Cardiac muscle cell (in vitro differentiated cells and primary cell): ENCODE results near the gene CHFR. TPM values are rescaled to one million over a fixed set of nuclear protein-coding genes. Genes with fewer than 3 reads are reported as not detected.
"Not testable (repeated sequence)": the region's sequence is repeated elsewhere in the genome, so short reads cannot be mapped to it uniquely, and the experiment has no call there.

Experiments
- DNase-seq, 2 donors: peaks; one replicate each; pipeline versions ENCODE4 v3.0.0 to v3.0.0-alpha.2; 2010 to 2017; ENCODE audit warnings: low read depth in 1 of 2, low spot score in 1 of 2
- H3K27ac ChIP-seq: fragments of 200-600 bp; sonication (generic); 2 replicates; pipeline ENCODE4 v1.5.1; 2016
- H3K27me3 ChIP-seq: fragments of 200-600 bp; sonication (generic); 2 replicates; pipeline ENCODE4 v1.6.0; 2016; ENCODE audit warnings: control low read depth
- H3K36me3 ChIP-seq: fragments of 200-600 bp; sonication (generic); 2 replicates; pipeline ENCODE4 v1.5.1; 2016; ENCODE audit warnings: control low read depth
- H3K4me1 ChIP-seq: fragments of 200-600 bp; sonication (generic); 2 replicates; pipeline ENCODE4 v1.8.1; 2017; ENCODE audit warnings: low read depth, mild to moderate bottlenecking, mixed run types
- H3K4me3 ChIP-seq: fragments of 200-600 bp; sonication (generic); 2 replicates; pipeline ENCODE4 v1.5.1; 2016; ENCODE audit warnings: mild to moderate bottlenecking
- H3K9me3 ChIP-seq: fragments of 200-600 bp; sonication (generic); 2 replicates; pipeline ENCODE4 v1.5.1; 2017; ENCODE audit warnings: low read depth, mild to moderate bottlenecking, control low read depth
- polyA plus RNA-seq: library from polyadenylated mRNA; unstranded; fragments of >200 nt; fragmentation: Nextera tagmentation; extraction: Ambion mirVana; gene quantifications from 2 replicates; pipeline ENCODE4 v1.2.1, GENCODE V29; 2016
- total RNA-seq: library from RNA; depleted of rRNA; stranded (reverse); fragments of >200 nt; gene quantifications from 2 replicates; pipeline ENCODE4 v1.2.3, GENCODE V29; 2016
- TF ChIP-seq, protein P1 (sequence below): IDR thresholded peaks from 2 replicates; pipeline ENCODE4 v1.5.1; 2012; ENCODE audit warnings: low read depth, mild to moderate bottlenecking, low read length

CHFR gene
- total and polyA plus RNA-seq, 2 experiments from 2014 or later: 30.0 to 30.6 TPM

DNA sequence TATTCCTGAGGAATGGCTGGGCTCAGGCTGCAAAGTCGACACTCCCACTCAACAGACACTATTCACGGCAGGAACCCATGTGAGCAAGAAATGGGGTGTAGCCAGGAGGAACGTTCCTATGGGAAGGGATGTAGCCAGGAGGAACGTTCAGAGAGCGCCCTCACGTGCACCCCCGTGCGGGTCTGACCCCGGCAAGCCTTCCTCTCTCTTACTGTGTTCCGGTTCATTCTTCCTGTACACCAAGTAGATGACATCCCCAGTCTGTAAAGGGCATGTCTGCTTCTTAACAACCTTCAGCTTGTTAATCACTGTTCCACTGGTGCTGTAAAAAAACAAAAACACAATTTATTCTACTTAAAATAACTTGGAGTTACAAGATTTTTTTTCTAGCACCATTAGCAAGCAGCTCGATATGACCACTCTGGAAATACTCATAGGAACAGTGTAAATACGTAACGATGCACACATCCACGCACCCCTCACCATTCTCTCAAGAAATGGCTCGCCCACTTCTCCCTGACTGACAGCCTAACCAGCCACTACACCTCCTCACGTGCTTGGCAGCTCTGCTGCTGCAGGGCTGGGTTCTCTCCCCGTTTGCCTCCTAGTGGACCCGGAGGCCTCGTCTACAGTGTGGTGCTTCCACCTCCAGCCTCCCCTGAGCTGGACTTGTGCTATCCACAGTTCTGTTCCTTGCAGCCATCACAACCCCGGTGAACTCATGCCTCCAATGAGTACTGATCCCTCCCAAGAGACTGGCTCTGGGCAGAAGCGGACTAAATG is 15.1 kb downstream of the CHFR start:
- no peak overlapping the region for H3K4me3 ChIP-seq
- TF ChIP-seq, protein P1, sequence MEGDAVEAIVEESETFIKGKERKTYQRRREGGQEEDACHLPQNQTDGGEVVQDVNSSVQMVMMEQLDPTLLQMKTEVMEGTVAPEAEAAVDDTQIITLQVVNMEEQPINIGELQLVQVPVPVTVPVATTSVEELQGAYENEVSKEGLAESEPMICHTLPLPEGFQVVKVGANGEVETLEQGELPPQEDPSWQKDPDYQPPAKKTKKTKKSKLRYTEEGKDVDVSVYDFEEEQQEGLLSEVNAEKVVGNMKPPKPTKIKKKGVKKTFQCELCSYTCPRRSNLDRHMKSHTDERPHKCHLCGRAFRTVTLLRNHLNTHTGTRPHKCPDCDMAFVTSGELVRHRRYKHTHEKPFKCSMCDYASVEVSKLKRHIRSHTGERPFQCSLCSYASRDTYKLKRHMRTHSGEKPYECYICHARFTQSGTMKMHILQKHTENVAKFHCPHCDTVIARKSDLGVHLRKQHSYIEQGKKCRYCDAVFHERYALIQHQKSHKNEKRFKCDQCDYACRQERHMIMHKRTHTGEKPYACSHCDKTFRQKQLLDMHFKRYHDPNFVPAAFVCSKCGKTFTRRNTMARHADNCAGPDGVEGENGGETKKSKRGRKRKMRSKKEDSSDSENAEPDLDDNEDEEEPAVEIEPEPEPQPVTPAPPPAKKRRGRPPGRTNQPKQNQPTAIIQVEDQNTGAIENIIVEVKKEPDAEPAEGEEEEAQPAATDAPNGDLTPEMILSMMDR: no peak
- H3K36me3 ChIP-seq: peaks cover 17% of the 10 kb centered on the region
- H3K9me3 ChIP-seq: no peaks in the 10 kb centered on the region
- no peaks in the 10 kb centered on the region for H3K4me1 ChIP-seq
- no peak for DNase-seq
- H3K27ac ChIP-seq: no peak overlapping the region
- H3K27me3 ChIP-seq: no peaks in the 10 kb centered on the region

DNA sequence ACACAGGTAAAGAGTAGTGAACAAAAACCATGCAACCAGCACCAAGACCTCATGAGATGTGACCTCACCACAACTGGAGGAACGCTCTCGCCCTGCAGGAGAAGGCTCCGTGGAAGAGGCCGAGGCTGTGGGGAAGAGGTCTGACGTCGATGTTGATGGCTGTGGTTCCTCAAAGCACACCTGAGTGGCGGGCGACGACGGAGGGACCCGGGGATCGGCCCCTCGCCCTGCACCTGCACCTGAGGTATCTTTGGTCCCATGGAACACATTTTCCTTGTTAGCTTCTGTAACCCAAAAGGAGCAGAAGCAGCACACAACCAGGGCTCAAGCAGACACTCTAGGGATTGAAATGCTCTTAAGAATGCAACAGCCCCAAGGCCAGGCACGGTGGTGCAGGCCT is 17.9 kb downstream of the CHFR start:
- Histone ChIP-seq H3K27ac (no peak overlapping the region), H3K36me3 (peaks cover 12% of the 10 kb centered on the region), H3K27me3 (no peaks in the 10 kb centered on the region), H3K9me3 (no peaks in the 10 kb centered on the region), H3K4me3 (no peak overlapping the region), H3K4me1 (no peaks in the 10 kb centered on the region)
- DNase-seq: no peak
- TF ChIP-seq, protein P1: no peak

GRCh38 chr12:132866251-132866828 is 21.1 kb downstream of the CHFR start:
- Histone ChIP-seq H3K4me1 (no peaks in the 10 kb centered on the region), H3K36me3 (peaks cover 16% of the 10 kb centered on the region), H3K4me3 (no peak overlapping the region), H3K27me3 (no peaks in the 10 kb centered on the region), H3K9me3 (no peaks in the 10 kb centered on the region), H3K27ac (no peak overlapping the region)
- DNase-seq: peak in 1 of 2 donors; percentile 48
- TF ChIP-seq, protein P1: no peak

DNA sequence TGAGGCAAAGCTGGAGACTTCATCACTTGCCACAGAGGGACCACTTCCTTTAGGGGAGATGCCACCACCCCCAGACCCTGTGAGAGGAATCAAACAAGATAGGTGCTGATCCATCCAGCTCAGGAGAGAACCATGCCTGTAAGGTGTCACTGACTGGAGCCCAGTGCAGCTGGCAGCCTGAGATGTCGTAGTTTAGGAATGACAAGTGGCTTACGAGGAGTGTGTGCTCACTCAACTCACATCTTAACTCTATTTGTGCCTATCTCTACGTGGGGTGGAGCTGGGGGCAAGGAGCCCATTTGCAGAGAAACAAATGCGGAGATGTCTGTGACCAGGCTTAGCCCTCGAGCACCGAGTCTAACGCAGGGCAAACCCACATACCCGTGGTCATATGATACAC is 25.8 kb downstream of the CHFR start:
- Histone ChIP-seq H3K27me3 (no peaks in the 10 kb centered on the region), H3K9me3 (no peaks in the 10 kb centered on the region), H3K27ac (no peak overlapping the region), H3K4me3 (no peak overlapping the region), H3K4me1 (no peaks in the 10 kb centered on the region), H3K36me3 (peaks cover 26% of the 10 kb centered on the region)
- TF ChIP-seq, protein P1: no peak
- no peak for DNase-seq

DNA sequence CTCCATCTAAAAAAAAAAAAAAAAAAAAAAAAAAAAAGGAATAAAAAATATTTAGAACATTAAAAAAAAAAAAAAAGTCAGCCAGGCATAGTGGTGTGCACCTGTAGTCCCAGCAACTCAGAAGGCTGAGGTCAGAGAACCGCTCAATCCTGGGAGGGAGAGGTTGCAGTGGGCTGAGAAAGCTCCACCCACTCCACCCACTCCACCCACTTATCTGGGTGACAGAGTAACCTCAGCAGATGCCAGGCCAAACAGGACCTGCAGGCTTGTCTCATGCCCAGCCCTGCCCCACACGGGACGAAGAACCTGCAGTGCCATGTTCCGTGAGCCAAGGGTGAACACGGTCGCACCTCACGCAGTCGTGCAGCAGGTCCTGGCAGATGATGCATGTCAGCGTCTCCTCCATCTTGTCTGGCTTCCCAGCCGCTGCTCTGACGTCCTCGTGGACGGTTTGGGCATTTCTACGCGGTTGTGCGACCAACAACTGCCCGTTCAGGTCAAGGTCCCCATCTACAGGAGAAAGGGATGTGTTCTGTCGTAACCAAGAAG is 28.6 kb downstream of the CHFR start:
- H3K36me3 ChIP-seq: peaks cover 44% of the 10 kb centered on the region

DNA sequence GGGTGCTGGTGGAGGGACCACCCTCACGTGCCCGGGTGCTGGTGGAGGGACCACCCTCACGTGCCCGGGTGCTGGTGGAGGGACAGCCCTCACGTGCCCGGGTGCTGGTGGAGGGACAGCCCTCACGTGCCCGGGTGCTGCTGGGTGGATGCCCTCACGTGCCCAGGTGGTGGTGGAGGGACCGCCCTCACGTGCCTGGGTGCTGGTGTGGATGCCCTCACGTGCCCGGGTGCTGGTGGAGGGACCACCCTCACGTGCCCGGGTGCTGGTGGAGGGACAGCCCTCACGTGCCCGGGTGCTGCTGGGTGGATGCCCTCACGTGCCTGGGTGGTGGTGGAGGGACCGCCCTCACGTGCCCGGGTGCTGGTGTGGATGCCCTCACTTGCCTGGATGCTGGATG is 30.4 kb downstream of the CHFR start:
- H3K4me1 ChIP-seq, H3K27me3 ChIP-seq, H3K9me3 ChIP-seq, H3K27ac ChIP-seq, H3K4me3 ChIP-seq, DNase-seq: not testable (repeated sequence)
- peaks cover 55% of the 10 kb centered on the region for H3K36me3 ChIP-seq

More for the DNA sequence above, 28.6 kb downstream of the CHFR start:
- Histone ChIP-seq H3K4me1 (no peaks in the 10 kb centered on the region), H3K27ac (no peak overlapping the region), H3K27me3 (no peaks in the 10 kb centered on the region), H3K4me3 (no peak overlapping the region), H3K9me3 (no peaks in the 10 kb centered on the region)
- no peak for DNase-seq
- TF ChIP-seq, protein P1: no peak
